NT2/D1 (cell line): ENCODE measurements around the gene VAMP5.

Experiments used
- SUZ12 ChIP-seq: IDR thresholded peaks from 2 replicates; pipeline ENCODE4 v1.6.1; 2011; ENCODE audit not compliant: insufficient read length, insufficient read depth; ENCODE audit errors: extremely low read depth
- YY1 ChIP-seq: IDR thresholded peaks from 2 replicates; pipeline ENCODE4 v1.6.1; 2011; ENCODE audit not compliant: insufficient read length, insufficient read depth

DNA sequence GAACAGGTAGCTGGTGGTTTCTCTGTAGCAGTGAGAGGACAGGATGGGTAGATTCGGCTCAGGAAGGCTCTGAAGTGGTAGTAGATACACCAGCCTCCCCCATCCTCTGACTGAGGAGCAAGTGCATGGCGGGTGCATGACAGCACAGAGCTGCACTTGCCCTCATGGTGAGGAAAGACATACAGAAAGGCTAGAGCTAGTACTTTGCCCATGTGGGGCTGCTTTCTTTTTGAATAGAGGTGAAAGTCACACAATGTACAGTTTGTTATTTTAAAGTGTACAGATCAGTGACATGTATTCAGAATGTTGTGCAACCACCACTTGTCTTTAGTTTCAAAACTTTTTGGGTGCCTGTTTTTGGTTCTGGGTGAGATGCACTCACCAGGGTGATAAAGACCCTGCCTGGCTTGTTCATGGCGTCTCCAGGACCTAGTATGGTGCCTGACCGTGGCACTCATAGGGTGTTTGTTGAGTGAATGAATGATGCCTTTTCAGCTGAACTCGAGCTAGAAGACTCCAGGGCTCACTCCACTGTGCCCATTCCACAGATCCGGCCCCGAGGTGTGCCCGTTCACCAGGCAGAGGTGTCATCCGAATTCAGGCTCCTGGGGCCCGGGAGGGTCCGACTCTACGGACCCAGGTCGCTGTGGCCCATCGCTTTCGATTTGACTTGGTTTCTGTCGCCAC is 421 bp upstream of the VAMP5 start:
- TF ChIP-seq YY1 (no peak), SUZ12 (no peak)
